Keratinocyte (primary cell): ENCODE measurements around the gene MGAT5B. TPM values are rescaled to one million over a fixed set of nuclear protein-coding genes. Genes with fewer than 3 reads are reported as not detected.

Source experiments
- DNase-seq: peaks from one replicate; pipeline ENCODE4 v3.0.0-alpha.2; 2011; ENCODE audit warnings: low read depth, missing footprints, low spot score
- FAIRE-seq: peaks from 2 replicates; lab custom pipeline; 2011; peaks lifted over from hg19 to GRCh38; lab: Jason Lieb, UNC
- H2AFZ ChIP-seq: 2 replicates; pipeline ENCODE4 v1.6.0; 2012; ENCODE audit warnings: low read length, control low read depth, inconsistent platforms; ENCODE audit not compliant: control insufficient read depth
- H3K27ac ChIP-seq: 2 replicates; pipeline ENCODE4 v1.5.1; 2011; ENCODE audit warnings: low read length; ENCODE audit not compliant: control insufficient read depth, insufficient read depth
- H3K27me3 ChIP-seq: 3 replicates; pipeline ENCODE4 v1.6.0; 2011; ENCODE audit warnings: low read length; ENCODE audit not compliant: control insufficient read depth, insufficient read depth; ENCODE audit errors: extremely low read depth
- H3K36me3 ChIP-seq, 2 experiments: 2 replicates in 1 of 2; 3 replicates in 1 of 2; pipeline ENCODE4 v1.5.1; 2011; ENCODE audit warnings: low read length in 2 of 2, mild to moderate bottlenecking in 1 of 2; ENCODE audit not compliant: control insufficient read depth in 2 of 2, insufficient read depth in 2 of 2; ENCODE audit errors: extremely low read depth in 1 of 2
- H3K4me1 ChIP-seq: 3 replicates; pipeline ENCODE4 v1.5.1; 2011; ENCODE audit warnings: low read length; ENCODE audit not compliant: control insufficient read depth, insufficient read depth; ENCODE audit errors: extremely low read depth
- H3K4me2 ChIP-seq: 3 replicates; pipeline ENCODE4 v1.6.0; 2011; ENCODE audit warnings: low read depth, low read length; ENCODE audit not compliant: control insufficient read depth, insufficient read depth; ENCODE audit errors: extremely low read depth
- H3K4me3 ChIP-seq, 3 experiments: fragments of 200-600 bp in 1 of 3; sonication (generic) in 1 of 3; 2 replicates in 2 of 3; 3 replicates in 1 of 3; pipeline ENCODE4 v1.5.1; 2011 to 2016; ENCODE audit warnings: low read length in 3 of 3, mild to moderate bottlenecking in 3 of 3, control low read depth in 2 of 3, inconsistent platforms in 1 of 3, low read depth in 1 of 3, mixed read lengths in 1 of 3, mixed run types in 1 of 3, moderate library complexity in 1 of 3; ENCODE audit not compliant: control insufficient read depth in 2 of 3, insufficient read depth in 2 of 3; ENCODE audit errors: extremely low read depth in 1 of 3
- H3K79me2 ChIP-seq: 2 replicates; pipeline ENCODE4 v1.6.0; 2012; ENCODE audit warnings: low read length; ENCODE audit not compliant: control insufficient read depth, insufficient read depth
- H3K9ac ChIP-seq: 3 replicates; pipeline ENCODE4 v1.6.0; 2011; ENCODE audit warnings: low read length; ENCODE audit not compliant: control insufficient read depth, insufficient read depth; ENCODE audit errors: extremely low read depth
- H3K9me1 ChIP-seq: 3 replicates; pipeline ENCODE4 v1.6.0; 2011; ENCODE audit warnings: low read length; ENCODE audit not compliant: control insufficient read depth, insufficient read depth; ENCODE audit errors: extremely low read depth
- H3K9me3 ChIP-seq: 2 replicates; pipeline ENCODE4 v1.5.1; 2012; ENCODE audit warnings: low read depth, low read length; ENCODE audit not compliant: control insufficient read depth
- H4K20me1 ChIP-seq: 3 replicates; pipeline ENCODE4 v1.6.0; 2011; ENCODE audit warnings: low read length; ENCODE audit not compliant: control insufficient read depth, insufficient read depth; ENCODE audit errors: extremely low read depth
- EZH2 ChIP-seq: IDR thresholded peaks from one replicate; pipeline ENCODE4 v1.6.1; 2012; ENCODE audit warnings: inconsistent platforms, mild to moderate bottlenecking, low read length, moderate library complexity
- dilution Hi-C: fragments of 300-500 bp; cut with MboI; formaldehyde crosslinking; loops from one replicate; pipeline ENCODE4 v1.7.0; 2020; ENCODE audit warnings: low sequenced_read_pairs; ENCODE audit not compliant: extremely low pct_ligation_motif_present
- polyA plus RNA-seq, 5 experiments: library from polyadenylated mRNA; depleted of rRNA in 3 of 5; stranded (reverse) in 3 of 5; stranded (forward) in 1 of 5; unstranded in 1 of 5; fragments of >200 nt; gene quantifications; 1 replicate in 1 of 5; 2 replicates in 3 of 5; 3 replicates in 1 of 5; pipeline versions ENCODE4 v1.2.1 to v1.2.3, GENCODE V29; 2011 to 2012; ENCODE audit warnings: missing spikeins in 2 of 5, low read depth in 1 of 5, low replicate concordance in 1 of 5
- TF ChIP-seq, protein P1 (sequence below), 3 experiments: IDR thresholded peaks in 1 of 3; conservative IDR thresholded peaks in 1 of 3; optimal IDR thresholded peaks in 1 of 3; 2 replicates in 2 of 3; 3 replicates in 1 of 3; pipeline versions ENCODE3 to v1.5.1; 2011; ENCODE audit warnings: low read length in 3 of 3, mild to moderate bottlenecking in 3 of 3, moderate library complexity in 2 of 3, control low read depth in 1 of 3, inconsistent platforms in 1 of 3; ENCODE audit not compliant: insufficient read depth in 2 of 3; ENCODE audit errors: extremely low read depth in 1 of 3

MGAT5B gene
- polyA plus RNA-seq, 1 donor (not counting 4 experiments of a cell fraction or from before 2014, with no cell fraction given): 0.29 TPM

GRCh38 chr17:76843703-76844484, 24.3 kb upstream of the MGAT5B start:
- H4K20me1 ChIP-seq: no peaks in the 10 kb centered on the region
- H2AFZ ChIP-seq: no peak overlapping the region
- FAIRE-seq (no peak), DNase-seq (no peak)
- TF ChIP-seq, protein P1, sequence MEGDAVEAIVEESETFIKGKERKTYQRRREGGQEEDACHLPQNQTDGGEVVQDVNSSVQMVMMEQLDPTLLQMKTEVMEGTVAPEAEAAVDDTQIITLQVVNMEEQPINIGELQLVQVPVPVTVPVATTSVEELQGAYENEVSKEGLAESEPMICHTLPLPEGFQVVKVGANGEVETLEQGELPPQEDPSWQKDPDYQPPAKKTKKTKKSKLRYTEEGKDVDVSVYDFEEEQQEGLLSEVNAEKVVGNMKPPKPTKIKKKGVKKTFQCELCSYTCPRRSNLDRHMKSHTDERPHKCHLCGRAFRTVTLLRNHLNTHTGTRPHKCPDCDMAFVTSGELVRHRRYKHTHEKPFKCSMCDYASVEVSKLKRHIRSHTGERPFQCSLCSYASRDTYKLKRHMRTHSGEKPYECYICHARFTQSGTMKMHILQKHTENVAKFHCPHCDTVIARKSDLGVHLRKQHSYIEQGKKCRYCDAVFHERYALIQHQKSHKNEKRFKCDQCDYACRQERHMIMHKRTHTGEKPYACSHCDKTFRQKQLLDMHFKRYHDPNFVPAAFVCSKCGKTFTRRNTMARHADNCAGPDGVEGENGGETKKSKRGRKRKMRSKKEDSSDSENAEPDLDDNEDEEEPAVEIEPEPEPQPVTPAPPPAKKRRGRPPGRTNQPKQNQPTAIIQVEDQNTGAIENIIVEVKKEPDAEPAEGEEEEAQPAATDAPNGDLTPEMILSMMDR (optimal IDR thresholded peaks at IDR 0.05 in 1 of 3, IDR thresholded peaks at IDR 0.05 in 1 of 3, conservative IDR thresholded peaks at IDR 0.05 in 1 of 3; ENCODE audit: extremely low read depth in 1 of 3, insufficient read depth in 2 of 3, low read length in 3 of 3): no peak
- no peaks in the 10 kb centered on the region for H3K9me1 ChIP-seq
- dilution Hi-C loops: no loop called here
- no peak overlapping the region for H3K27ac ChIP-seq
- no peak overlapping the region for H3K4me3 ChIP-seq
- H3K27me3 ChIP-seq: peaks cover 46% of the 10 kb centered on the region
- H3K4me1 ChIP-seq: no peaks in the 10 kb centered on the region
- H3K9me3 ChIP-seq: no peaks in the 10 kb centered on the region
- H3K79me2 ChIP-seq: no peaks in the 10 kb centered on the region
- no peak overlapping the region for H3K9ac ChIP-seq
- no peak overlapping the region for H3K4me2 ChIP-seq
- H3K36me3 ChIP-seq: no peaks in the 10 kb centered on the region

GRCh38 chr17:76844485-76844829, 23.7 kb upstream of the MGAT5B start:
- FAIRE-seq: no peak
- dilution Hi-C loops: no loop called here

More at GRCh38 chr17:76844485-76844829, 23.7 kb upstream of the MGAT5B start:
- no peak for DNase-seq
- H3K4me3 ChIP-seq: no peak overlapping the region
- H3K4me1 ChIP-seq: no peaks in the 10 kb centered on the region
- no peaks in the 10 kb centered on the region for H4K20me1 ChIP-seq
- no peak overlapping the region for H3K4me2 ChIP-seq
- H2AFZ ChIP-seq: no peak overlapping the region
- no peaks in the 10 kb centered on the region for H3K9me3 ChIP-seq
- H3K9ac ChIP-seq: no peak overlapping the region
- H3K79me2 ChIP-seq: no peaks in the 10 kb centered on the region
- TF ChIP-seq, protein P1 (optimal IDR thresholded peaks at IDR 0.05 in 1 of 3, IDR thresholded peaks at IDR 0.05 in 1 of 3, conservative IDR thresholded peaks at IDR 0.05 in 1 of 3; ENCODE audit: extremely low read depth in 1 of 3, insufficient read depth in 2 of 3, low read length in 3 of 3): no peak
- TF ChIP-seq EZH2: no peak
- no peaks in the 10 kb centered on the region for H3K36me3 ChIP-seq
- peaks cover 46% of the 10 kb centered on the region for H3K27me3 ChIP-seq
- H3K27ac ChIP-seq: no peak overlapping the region
- H3K9me1 ChIP-seq: no peaks in the 10 kb centered on the region
